ENCODE measurements around the gene RASSF5. TPM values are rescaled to one million over a fixed set of nuclear protein-coding genes. Genes with fewer than 3 reads are reported as not detected.
"Not testable (repeated sequence)": the region's sequence is repeated elsewhere in the genome, so short reads cannot be mapped to it uniquely, and the experiment has no call there.

The RASSF5 gene
- total RNA-seq, 1 donor from 2014 or later: 15.5 TPM

DNA sequence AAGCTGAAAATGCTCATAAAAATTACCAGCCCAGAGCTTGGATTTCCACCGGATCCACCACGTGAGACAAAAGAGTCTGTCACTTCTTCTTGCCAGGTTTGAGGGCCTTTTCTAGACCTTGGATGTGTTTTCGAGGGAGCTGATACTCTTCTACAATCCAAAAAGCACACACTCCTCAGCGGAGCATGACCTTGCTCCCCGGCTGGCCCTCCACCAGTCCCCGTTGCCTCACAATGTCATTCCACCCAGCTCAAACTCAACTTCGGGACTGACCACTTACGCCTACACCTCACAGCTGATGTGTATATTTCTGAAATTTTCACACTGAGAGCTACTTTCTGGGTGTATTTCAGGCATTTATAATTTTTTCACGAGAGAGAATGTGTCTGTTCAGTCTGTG, 84.4 kb downstream of the RASSF5 start:
- no peak for DNase-seq (ENCODE audit: low spot score)
- intact Hi-C loops (cut with DNase I): no loop called here

DNA sequence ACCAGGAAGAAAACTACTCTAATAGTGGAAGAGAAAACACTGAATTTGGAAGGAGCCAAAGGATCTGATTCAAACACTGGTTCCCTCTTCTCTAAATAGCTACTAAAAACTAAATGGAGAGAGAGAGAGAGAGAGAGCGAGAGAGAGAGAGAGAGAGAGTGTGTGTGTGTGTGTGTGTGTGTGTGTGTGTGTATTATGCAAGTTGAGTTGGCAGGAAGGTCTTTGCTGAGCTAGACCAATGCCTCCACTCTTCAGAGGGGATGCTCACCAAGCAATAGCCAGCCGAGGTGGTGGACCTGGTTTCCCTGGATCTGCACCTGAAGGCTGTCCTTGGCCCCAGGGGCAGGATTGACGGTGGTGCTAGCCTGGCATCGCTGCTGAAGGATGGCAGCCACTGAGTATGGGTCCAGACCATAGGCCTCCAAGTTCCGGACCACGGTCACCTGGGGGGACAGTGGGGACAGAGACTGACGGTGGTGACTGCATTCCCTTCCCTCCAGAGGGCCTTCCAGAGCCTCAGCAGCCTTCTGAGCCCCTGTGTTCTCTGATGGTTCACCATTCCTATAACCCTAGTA, 86.1 kb downstream of the RASSF5 start:
- intact Hi-C loops (cut with DNase I): no loop called here

DNA sequence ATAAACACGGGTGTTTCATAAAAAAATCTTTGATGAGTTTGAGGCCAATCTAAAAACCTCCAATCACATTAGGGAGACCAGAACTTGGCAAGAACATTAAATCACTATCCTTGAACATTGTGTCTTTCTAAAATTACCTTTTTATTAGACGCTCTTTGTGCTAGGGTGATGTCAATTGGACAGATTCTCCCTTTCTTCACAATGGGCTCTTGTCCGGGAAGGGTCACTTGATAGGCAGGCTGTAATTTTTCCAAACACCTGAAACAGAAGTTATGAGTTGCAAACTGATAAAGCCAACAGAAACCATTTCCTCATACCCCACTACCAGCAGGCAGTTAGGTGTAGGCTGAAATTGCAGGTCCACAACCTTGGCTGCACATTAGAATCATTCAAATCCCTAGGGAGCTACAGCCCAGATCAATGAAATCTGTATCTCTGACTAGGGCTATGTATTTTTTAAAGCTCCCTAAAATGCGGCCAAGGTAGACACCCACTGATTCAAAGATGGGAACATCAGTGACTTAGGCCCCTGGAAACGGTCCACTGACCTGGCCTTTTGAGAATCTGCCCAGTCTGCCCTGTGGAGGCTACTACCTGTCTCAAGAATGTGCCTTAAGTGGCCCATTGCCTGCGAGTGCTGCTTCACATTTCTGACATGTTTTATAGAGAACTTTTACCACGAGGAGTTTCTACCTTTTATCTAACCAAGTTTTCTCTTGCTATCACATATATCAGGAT, 88.4 kb downstream of the RASSF5 start:
- intact Hi-C loops (cut with DNase I): no loop called here
- DNase-seq (ENCODE audit: low spot score): no peak

More for the DNA sequence above, 86.1 kb downstream of the RASSF5 start:
- DNase-seq (ENCODE audit: low spot score): no peak

GRCh38 chr1:206596319-206596666, 89.0 kb downstream of the RASSF5 start:
- intact Hi-C loops (cut with DNase I): no loop called here

DNA sequence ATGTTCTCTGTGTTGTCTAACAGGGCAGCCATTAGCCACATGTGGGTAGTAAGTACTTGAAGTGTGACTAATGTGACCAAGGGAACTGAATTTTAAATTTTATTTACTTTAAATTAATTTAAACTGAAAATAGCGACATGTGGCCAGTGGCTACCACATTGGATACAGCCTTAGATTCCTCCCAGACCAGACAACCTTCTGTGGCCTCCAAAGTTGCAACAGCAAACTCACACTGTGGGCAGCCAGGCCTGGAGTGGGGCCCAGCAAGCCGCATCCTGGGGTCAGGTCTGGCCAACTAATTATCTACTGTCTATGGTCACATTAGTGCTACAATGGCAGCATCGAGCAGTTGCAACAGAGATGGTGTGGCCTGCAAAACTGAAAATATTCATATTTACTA, 93.2 kb downstream of the RASSF5 start:
- no peak for DNase-seq (ENCODE audit: low spot score)
- intact Hi-C loops (cut with DNase I): no loop called here

More at GRCh38 chr1:206596319-206596666, 89.0 kb downstream of the RASSF5 start:
- no peak for DNase-seq (ENCODE audit: low spot score)

DNA sequence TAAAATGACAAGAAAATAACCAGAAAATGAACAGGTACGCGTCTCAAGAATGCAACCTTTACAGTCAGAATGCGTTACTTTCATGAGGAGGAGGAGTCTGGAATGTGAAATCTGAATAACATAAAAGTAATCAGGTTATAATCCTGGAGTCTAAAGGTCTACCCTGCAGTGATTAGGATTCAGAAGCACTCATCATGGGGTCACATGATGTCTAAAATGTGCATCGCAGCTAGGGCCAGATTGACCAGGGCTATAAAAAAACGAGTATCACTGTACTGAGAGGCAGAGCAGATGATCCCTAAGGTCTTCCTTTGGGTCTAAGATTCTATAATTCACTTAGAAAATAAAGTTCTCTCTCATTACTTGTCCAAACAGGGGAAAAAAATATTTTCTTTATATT, 97.5 kb downstream of the RASSF5 start:
- intact Hi-C loops (cut with DNase I): no loop called here
- no peak for DNase-seq (ENCODE audit: low spot score)

- intact Hi-C loops (cut with DNase I): no loop called here
- no peak for DNase-seq (ENCODE audit: low spot score)
Measured at GRCh38 chr1:206606867-206607266, 99.5 kb downstream of the RASSF5 start.

- DNase-seq (ENCODE audit: low spot score): no peak
- intact Hi-C loops (cut with DNase I): loop anchor here (2.0 kb wide), 1 partner anchor 305 kb away; no protein-coding TSS in a partner anchor
Measured at GRCh38 chr1:206608108-206608698, 100.9 kb downstream of the RASSF5 start.

- no peak for DNase-seq (ENCODE audit: low spot score)
- intact Hi-C loops (cut with DNase I): loop anchor here (2.0 kb wide), 1 partner anchor 303 kb away; no protein-coding TSS in a partner anchor
Measured at GRCh38 chr1:206609229-206609991, 102.1 kb downstream of the RASSF5 start.

- intact Hi-C loops (cut with DNase I): no loop called here
- peak; percentile 96 for DNase-seq (ENCODE audit: low spot score)
Measured at GRCh38 chr1:206612129-206612876, 105.0 kb downstream of the RASSF5 start, which contains the start of gene EIF2D. EIF2D (minus strand) TSS chr1:206612465; CDS start chr1:206612342, 123 bp downstream.

- intact Hi-C loops (cut with DNase I); DNase-seq (ENCODE audit: low spot score): not testable (repeated sequence)
Measured at GRCh38 chr1:206626396-206626795, 119.1 kb downstream of the RASSF5 start.

- no peak for DNase-seq (ENCODE audit: low spot score)
- intact Hi-C loops (cut with DNase I): no loop called here
Measured at GRCh38 chr1:206628916-206629315, 121.6 kb downstream of the RASSF5 start.

GRCh38 chr1:206631085-206631509, 123.8 kb downstream of the RASSF5 start:
- intact Hi-C loops (cut with DNase I): loop anchor here (5.0 kb wide), 2 partner anchors 96 to 351 kb away; no protein-coding TSS in a partner anchor

GRCh38 chr1:206633708-206634121, 126.4 kb downstream of the RASSF5 start:
- intact Hi-C loops (cut with DNase I): loop anchor here (1.0 to 5.0 kb wide), 6 partner anchors 25 to 349 kb away; partner anchors contain the start of gene MAPKAPK2
- DNase-seq (ENCODE audit: low spot score): no peak

More at GRCh38 chr1:206631085-206631509, 123.8 kb downstream of the RASSF5 start:
- DNase-seq (ENCODE audit: low spot score): no peak

DNA sequence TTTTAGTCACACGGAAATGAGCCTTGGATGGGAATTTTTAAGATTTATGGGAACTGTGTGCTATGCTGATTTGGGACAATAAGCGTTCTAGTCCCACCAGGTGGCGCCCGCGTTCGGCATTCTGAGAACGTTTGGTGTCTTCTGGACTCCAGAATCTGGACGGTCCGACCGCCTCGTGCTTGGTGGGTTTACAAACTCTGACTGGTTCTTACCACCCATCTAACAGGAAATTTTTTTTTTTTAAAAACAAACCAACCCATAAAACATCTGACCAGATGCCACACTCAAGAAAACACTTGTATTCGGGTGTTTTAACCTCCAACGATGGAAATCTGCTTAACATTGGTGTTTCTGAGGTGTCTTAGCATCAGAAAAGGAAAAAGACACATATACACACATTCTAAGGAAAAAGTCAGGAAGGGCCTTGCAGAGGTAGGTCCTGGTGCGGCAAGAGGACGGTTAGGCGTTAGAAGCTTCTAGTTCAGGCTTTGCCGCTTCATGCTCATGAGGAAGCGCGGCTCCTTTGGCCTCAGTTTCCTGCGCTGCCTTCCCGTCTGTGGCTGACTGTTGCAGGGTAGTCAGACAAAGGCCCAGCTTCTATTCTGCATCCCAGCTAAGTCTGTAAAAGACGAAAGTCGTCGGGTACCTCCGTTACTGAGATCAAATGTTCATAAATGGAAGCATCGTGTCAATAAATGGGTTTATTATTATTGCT, 127.2 kb downstream of the RASSF5 start:
- intact Hi-C loops (cut with DNase I): loop anchor here (2.0 to 5.0 kb wide), 5 partner anchors 24 to 348 kb away; partner anchors contain the start of gene MAPKAPK2
- DNase-seq (ENCODE audit: low spot score): peak; percentile 95

- DNase-seq (ENCODE audit: low spot score): peak; percentile 98
- intact Hi-C loops (cut with DNase I): loop anchor here (2.0 kb wide), 3 partner anchors 23 to 277 kb away; partner anchors contain the start of gene MAPKAPK2
Measured at GRCh38 chr1:206635080-206635977, 128.0 kb downstream of the RASSF5 start, which contains the start of gene DYRK3. DYRK3 (plus strand) TSS chr1:206635536; CDS start chr1:206635704, 168 bp downstream.

DNA sequence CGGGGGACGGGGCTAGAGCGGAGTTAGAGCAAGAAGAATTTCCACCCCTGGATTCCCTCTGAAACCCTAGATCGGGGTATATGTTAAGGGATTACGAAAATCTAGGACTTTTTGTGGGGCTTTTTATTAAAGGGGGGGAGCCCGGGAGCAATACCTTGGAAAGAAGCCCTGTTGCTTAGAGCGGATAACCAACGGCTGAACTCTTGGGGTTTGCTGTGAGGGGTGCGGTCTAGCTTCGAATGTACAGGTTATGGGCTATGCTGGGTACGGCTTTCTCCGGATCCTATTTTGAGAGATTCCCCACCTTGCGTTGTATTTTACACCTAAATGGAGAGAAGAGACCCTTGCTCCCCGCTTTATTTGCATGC, 128.6 kb downstream of the RASSF5 start:
- intact Hi-C loops (cut with DNase I): loop anchor here (2.0 kb wide), 3 partner anchors 23 to 277 kb away; partner anchors contain the start of gene MAPKAPK2
- DNase-seq (ENCODE audit: low spot score): no peak
